ENCODE results near the gene IDUA.

The IDUA gene

DNA sequence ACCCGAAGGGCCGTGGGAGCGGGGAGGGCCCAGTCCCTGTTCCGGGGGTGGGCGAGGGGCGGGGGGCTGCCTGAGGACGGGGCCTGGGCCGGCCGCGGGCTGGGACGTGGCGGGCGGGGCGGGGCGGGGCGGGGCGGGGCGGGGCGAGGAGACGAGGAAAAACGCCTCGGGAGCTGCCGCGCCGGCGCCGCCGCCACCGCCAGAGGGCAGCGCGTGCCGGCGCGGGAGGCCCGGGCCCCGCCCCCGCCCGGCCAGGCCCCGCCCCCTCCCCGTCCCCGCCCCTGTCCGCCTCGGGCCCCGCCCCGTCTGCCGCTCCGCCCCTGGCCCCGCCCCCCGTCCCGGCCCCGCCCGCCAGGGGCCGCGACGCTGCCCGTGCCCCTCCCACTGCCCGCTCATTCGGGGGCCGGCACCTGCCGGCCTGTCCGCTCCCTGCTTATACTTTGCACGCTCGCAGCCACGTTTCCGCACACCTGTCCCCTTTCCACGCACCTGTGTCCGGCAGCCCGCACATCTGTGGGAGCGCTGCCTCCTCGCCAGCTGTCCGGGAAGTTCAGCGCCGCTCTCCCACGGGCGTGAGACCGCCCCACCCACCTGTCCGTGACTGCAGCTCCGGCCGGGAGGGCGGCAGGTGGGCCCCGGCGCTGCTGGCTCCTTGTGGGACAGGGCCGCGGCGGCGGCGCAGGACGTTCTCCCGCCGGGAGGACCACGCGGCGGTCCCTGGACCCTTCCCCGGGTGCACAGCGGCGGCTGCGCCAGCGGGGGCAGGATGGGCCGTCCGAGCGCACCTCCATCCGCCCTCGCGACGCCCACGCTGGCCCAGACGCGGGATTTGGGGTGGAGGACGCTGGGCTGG is 22.9 kb downstream of the IDUA start:
- peak overlapping the region; percentile 46 to 59 (median 52) for H3K4me3 ChIP-seq
- H3K27ac ChIP-seq, result peak overlapping the region in 17 of 21 experiments; percentile 22 to 86 (median 71)

DNA sequence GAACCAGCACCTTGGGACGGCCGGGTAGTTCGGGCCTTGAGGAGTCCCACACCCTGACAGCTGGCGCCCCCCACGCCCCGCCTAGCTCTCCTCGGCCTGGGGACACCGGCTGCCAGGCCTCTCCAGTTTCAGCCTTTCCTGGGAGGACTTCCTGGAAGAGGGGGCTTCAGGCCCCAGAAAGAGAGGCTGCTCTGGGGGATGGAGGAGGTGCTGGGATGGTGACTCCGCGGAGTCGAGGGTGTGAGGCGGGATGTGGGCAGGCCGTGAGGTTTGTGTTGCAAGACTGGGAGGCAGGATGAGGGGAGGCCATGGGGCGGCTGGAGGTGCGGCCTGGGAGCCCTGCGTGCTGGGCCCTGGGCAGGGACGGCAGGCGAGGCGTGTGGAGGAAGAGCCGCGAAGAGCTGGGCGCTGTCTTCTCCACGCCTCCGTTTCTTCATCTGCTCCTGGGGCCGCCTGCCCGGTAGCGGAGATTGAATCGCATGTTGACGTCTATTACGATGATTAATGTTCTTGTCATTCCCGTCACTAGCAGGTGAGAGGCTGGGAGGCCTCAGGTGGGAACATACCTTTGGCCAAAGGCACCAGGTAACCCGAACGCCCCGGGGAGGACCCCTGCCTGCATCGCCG is 23.7 kb downstream of the IDUA start:
- H3K4me3 ChIP-seq, result peak overlapping the region; percentile 33 to 57 (median 52)
- H3K27ac ChIP-seq, result peak overlapping the region; percentile 22 to 86 (median 70)

DNA sequence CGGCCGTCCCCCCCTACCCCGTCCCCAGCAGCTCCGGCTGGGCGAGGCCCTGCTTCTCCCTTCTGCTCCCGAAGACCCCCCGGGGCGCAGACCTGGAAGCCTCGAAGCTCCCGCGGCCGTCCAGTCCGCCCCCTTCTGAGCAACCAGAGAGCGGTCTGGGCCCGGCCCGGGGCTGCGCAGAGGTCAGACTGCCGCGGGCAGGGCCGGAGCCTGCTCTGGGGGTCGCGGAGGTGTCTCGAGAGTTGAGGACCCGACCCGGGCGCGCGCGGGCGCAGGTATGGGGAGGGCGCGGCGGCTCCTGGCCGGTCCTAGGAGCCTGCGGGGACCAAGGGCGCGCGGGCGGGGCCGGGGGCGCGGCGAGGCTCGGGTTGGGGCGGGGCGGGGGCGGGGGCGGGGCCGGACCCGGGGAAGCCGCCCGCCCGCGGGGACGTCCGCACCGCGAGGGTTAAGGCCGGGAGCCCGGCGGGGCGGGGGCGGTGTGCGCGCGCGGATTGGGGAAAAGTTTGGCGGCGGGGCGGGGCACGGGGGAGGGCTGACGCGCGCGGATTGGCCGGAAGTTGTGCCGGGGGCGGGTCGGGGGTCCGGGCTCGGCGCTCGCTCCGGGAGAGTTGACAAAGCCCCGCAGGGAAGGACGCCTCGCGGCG is 24.3 kb downstream of the IDUA start, which contains the start of gene FGFRL1:
Gene FGFRL1, plus strand, starts transcription at position 605 of the 644 bp plus-strand sequence. CDS start 860 bp downstream, outside the sequence.
- H3K4me3 ChIP-seq, result peak within 1 kb of the TSS; percentile 33 to 57 (median 52)
- H3K27ac ChIP-seq, result peak within 1 kb of the TSS; percentile 22 to 86 (median 70)

DNA sequence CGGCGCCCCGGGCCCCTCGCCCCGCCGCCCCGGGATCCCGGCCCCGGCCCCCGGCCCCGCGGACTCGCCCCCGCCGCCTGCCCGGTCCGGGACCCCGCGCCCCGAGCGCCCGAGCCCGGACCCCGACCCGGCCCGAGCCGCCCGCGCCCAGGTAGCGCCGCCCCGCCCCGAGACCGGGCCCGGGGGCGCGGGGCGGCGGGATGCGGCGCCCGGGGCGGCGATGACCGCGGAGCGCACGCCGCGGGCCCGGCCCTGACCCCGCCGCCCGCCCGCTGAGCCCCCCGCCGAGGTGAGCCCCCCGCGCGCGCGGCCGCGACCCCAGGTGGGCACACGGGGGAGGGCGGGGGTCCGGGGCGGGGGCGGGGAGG is 24.8 kb downstream of the IDUA start:
- Histone ChIP-seq H3K27ac (no peak overlapping the region), H3K4me3 (peak overlapping the region in 4 of 7 experiments; percentile 39 to 57 (median 49))

DNA sequence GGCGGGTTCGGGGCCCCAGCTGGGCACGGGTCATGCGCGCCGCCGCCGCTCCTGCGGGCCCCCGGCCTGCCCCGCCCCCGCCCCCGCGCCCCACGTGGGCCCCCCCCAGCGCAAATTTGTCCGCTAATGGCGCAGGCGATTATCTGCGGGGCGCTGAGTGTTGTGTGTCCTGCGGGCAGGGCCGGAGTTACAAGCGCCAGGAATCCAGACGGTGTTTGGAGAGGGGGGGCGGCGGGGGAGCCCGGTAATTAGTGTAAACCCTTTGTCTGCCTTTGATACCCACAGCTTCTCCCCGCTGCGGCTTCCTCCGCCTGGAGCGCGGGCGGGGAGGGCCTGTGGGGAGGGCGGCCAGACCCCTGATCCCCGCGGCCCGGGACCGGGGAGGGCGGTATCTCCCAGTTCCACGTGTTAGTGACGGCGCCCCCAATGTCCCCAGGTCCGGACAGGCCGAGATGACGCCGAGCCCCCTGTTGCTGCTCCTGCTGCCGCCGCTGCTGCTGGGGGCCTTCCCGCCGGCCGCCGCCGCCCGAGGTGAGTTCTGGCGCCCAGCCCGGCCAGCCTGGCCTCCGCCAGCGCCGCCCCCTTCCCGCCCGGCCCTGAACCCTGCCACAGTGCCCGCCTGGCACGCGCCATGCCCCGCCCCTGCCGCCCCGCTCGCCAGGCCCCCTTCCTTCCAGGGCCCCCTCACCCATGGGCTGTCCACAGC is 25.3 kb downstream of the IDUA start:
- H3K27ac ChIP-seq, result peak overlapping the region in 6 of 21 experiments; percentile 18 to 57 (median 35)
- peak overlapping the region; percentile 30 to 49 (median 38) for H3K4me3 ChIP-seq

DNA sequence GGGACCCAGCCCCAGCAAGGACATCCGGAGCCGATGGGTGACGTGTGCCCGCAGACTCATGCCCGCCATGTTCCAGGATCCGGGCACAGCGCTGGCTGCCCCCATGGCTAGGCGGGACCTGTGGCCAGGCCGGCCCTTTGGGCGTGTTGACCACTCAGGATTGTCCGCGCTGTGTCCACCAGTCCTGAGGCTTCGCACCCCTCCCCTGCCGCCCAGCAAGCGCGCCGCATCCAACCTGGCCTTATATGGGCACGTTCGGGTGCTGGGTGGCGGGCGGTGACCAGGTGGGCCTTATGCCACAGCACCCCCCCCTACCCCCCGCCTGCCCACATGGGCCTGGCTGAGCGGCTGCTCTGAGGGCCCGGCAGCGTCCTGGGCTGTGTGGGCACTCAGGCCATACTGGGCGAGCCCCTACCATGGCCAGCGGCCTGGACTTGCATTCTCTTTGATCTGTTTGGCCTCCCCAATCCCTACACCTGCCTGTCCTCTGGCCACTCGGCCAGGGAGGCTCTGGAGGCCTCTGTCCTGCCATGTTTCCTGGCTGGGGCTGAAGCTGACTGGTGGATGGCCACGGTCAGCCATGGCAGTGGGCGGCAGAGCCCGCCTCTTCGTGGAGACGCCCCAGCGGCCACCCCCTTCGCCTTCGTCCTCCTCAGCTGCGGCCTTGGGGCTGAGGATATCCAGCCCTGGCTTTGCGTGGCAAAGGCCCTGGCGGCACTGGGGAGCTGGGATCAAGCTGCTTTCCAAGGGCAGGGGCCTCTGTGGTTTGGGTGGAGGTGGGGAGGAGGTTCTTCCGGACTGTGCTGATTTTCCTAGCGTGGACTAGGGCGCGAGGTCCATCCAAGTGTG is 26.6 kb downstream of the IDUA start:
- Histone ChIP-seq H3K27ac (no peak overlapping the region), H3K4me3 (no peak overlapping the region)

DNA sequence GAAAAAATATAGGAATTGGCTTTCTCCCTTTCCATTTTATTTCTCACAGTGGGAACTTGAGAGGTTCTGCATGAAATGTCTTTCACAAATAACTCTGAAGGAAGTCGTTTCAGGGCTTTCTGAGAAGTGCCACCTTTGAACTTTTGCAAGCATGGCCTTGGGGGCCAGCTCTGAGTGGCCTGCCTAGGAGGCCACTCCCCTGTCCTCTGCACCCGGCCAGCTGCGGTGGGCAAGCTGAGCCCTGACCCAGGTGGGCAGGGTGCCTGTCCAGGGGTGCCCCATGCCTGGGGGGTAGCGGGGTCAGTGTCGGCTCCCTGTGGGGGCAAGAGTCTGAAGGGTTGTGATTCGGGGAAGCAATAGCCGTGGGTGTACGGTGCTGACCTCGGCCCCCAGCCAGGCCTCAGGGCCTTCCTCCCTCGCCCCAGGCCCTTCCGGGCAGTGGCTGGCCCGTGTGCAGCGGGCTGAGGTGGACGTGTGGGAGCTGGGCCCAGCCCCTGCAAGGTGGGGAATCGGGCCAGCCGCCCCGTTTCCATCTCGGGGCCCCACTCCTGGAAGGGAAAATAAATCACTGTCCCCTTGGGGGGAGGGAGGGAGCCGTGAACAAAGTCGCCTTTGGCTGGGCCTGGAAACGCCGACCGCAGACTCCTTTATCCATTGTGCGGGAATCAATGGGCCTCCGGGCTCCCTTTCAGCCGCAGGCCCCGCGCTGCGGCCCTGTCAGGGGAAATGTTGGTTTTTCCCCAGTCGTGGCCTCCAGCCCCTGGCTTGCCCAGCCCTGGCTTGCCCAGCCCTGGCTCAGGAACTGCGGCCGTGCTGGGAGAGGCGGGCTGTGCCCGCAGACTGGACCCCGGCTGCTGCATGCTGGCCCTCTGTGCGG is 27.7 kb downstream of the IDUA start:
- Histone ChIP-seq H3K27ac (no peak overlapping the region), H3K4me3 (no peak overlapping the region)

DNA sequence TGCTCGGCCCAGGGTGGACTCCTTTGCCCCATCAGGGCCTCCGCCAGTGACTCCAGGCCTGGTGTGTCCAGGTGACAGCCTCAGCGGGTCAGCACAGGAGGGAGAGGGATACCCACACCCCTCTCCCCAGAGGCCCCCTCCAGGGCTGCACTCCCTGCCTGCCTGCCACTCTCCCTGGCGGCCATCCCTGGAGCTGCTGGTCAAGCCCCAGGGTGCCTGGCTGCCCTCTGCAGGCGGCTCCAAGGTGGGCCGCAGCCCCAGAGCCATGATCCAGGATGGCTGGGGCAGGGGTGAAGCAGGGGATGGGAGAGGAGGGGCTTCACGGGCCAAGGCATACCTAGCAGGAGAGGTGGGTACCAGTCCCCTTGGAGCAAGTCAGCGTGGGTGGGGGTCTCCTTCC is 28.3 kb downstream of the IDUA start:
- Histone ChIP-seq H3K27ac (no peak overlapping the region), H3K4me3 (no peak overlapping the region)

DNA sequence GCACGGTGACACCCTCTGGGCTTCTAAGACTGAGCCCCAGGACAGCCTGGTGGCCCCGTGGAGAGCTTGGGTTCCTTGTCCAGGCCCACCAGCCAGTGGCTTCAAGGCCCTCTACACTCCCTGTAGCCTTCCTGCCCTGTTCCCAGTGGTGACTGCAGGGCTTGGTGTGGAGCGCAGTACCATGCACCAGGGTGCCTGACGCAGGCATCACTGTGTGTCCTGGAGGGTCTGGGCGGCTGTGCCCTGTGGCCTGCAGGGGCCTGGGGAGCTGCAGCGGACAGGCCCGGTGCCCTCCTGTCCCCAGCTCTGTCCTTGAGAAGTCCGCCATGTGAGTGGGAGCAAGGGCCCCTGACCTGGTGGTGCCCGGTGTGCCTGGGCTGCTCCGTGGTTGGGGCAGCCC is 28.9 kb downstream of the IDUA start:
- H3K27ac ChIP-seq, result no peak overlapping the region
- no peak overlapping the region for H3K4me3 ChIP-seq

DNA sequence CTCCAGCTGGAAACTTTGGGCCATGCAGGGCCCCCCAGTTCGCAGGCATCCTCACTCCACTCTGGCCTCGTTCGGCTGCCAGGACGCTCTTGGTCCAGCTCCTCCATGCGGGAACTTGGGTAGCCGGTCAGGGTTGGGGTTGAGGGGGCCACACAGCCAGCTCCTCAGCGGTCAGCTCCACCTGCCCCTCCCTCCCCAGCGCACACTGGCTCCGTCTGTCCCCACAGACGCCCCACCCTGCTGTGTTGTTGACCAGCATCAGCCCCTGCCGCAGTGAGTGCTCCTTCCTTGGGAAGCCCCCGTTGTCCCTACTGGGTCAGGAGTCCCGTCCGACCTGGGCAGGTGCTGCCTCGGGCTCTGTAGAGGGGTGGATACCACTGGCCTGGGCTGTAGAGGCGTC is 30.4 kb downstream of the IDUA start:
- no peak overlapping the region for H3K27ac ChIP-seq
- no peak overlapping the region for H3K4me3 ChIP-seq

DNA sequence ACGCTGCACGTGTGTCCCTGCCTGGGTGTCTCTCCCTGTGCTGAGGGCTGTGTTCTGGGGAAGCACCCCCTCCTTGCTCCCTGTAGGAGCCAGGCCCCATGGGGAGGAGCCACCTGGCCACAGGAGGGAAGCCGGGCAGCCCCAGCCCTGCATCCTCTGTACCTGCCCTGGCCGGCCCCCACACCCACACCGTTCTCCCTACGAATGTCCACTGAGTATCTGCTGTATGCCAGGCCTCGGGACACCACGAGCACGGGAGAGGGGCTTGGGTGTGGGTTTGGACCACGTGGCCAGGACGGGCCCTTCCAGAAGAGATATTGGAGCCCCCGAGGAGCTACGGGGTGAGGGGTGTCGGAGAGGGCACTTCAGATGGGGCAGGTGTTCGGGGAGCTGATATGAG is 30.9 kb downstream of the IDUA start:
- Histone ChIP-seq H3K27ac (no peak overlapping the region), H3K4me3 (no peak overlapping the region)

DNA sequence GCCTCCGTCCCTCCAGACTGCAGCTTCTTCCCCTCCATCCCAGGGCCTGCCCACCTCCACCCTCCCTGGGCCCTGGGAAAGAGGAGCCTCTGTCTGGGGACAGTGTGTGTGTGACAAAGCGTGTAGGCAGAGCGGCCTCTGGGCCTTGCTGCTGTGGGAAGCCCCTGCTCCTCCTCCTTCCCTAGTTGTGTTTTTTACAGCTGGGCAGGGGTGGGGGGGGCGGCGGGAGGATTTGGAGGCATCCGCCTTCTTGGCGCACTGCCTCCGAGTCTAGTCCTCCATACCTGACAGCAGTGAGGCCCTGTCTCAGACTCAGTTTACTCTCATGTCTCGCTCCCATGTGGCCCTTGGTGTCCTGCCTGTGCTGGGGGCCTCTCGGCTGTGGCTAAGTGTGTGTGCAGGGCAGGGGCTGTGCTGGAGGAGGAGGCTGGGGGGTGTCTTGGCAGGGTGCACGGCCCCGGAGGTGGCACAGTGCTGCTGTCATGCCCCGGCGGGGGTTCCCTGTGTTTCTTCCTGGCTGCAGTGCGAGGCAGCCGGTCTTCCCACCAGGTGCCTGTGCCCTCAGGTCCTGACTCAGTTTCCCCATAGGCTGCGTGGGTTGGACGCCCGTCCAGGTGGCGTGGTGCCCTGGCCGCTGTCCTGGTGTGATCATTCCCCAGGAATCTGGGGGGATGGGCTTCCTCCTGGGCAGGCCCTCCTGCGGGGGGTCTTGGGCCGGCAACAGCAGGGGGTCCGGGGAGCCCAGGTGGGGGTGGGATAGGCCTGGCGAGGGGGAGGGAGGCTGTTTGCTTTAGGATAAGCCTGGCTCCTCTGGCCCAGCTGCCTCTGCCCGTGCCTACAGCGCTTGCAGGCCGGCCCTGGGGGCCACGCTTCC is 31.5 kb downstream of the IDUA start:
- H3K27ac ChIP-seq, result no peak overlapping the region
- H3K4me3 ChIP-seq, result no peak overlapping the region

DNA sequence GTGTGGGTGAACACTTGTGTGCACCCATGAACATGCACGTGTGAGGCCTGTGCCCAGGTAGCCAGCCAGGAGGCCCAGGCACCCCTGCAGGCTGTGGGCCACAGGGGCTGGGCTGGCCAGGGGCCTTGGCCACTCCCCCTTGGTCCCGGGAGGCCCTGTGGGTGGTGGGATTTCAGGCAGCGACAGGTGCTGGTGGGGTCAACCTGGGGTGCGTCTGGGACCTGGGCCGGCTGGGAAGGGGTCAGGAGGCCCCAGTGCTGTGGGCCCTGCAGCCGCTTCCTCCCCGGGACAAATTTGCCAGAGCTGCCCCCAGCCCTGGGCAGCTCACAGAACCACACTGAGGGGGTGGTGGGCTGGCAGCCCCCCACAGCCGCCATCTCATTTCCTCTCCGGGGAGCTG is 32.5 kb downstream of the IDUA start:
- no peak overlapping the region for H3K27ac ChIP-seq
- no peak overlapping the region for H3K4me3 ChIP-seq

DNA sequence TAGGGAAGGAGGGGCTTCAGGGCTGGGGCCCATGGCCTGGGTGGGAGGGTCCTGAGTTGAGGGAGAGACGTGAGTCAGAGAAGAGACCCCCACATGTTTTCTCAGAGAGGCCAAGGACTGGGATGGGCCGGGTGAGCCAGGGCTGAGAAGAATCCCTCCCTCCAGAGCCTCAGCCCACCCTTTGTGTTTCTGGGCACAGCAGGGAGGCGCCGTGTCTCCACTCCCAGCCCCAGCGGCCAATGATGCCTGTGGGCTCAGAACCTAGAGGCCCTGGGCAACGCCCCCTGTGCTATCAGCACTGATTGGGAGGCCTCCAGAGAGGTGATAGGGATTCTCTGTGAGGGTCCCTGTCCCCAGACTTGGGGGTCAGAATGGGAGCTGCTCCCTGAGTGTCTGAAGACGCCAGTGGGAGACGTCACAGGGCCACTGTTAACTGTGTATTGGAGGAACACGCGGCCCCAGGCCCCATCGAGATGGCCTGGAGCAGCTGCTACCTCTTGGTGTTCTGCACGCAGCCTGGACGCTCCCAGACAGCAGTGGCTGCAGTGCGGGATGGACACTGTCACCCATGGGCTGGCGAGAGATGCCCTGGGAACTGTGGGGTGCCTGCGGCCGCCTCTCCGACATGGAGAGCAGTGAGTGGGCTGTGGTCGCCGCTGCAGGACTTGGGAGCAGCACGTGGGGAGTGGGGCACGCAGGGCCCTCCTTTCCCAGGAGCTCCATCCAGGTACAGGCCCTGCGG is 33.1 kb downstream of the IDUA start:
- H3K27ac ChIP-seq, result no peak overlapping the region
- no peak overlapping the region for H3K4me3 ChIP-seq

DNA sequence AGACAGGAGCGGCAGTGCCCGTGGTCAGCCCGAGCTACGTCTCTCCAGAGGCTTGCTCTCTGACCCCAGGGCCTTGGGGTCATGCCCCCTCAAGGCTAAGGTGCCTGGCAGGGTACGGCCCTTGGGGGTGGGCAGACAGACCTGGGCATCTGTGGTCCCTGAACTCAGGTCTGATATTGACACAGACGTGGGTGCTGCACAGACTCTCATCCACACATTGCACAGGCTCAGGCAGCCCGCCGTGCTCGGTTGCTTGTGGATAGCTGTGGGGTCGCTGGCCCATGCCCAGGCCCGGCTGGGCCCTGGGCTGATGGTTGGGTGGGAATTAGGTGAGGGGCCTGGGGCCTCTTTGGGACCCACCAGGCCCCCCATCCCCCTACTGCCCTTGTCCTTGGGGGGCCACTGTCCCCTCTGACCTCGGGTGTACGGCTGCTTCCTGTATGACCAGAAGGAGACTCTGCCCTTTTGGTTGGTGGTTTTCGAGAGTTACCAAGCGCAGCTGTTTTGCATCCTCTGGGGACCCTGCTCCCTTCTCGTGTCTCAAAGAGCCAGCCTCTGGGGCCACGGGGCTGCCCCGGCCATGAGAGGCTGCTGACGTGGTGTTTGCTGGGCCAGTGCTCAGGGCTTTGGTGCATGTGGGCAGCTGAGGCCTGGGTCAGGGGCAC is 34.7 kb downstream of the IDUA start:
- Histone ChIP-seq H3K4me3 (no peak overlapping the region), H3K27ac (no peak overlapping the region)
